GM23248 (cell line): Measurements from ENCODE around the gene WFIKKN1.

ENCODE experiments used
- EZH2 ChIP-seq: fragments of 200-600 bp; sonication (generic); IDR thresholded peaks from 2 replicates; pipeline ENCODE4 v1.6.1; 2018; ENCODE audit warnings: antibody characterized with exemption, mild to moderate bottlenecking; ENCODE audit not compliant: insufficient read depth, poor library complexity, severe bottlenecking
- EZH2phosphoT487 ChIP-seq: fragments of 200-600 bp; sonication (generic); IDR thresholded peaks from 2 replicates; pipeline ENCODE4 v1.6.1; 2018; ENCODE audit warnings: antibody characterized with exemption, moderate library complexity, mild to moderate bottlenecking, low read depth; ENCODE audit not compliant: insufficient read depth

- TF ChIP-seq EZH2phosphoT487 (no peak), EZH2 (no peak)
These were observed 47.5 kb downstream of the WFIKKN1 start for GRCh38 chr16:678209-678857.
